Natural killer cell treated with Interleukin-12 subunit alpha and Interleukin-12 subunit beta and Interleukin-15 and Interleukin-18, amount 100 ng/mL, for 72 hours (primary cell): ENCODE data around the gene MTFMT. TPM values are rescaled to one million over a fixed set of nuclear protein-coding genes. Genes with fewer than 3 reads are reported as not detected.
"Not testable (repeated sequence)": the region's sequence is repeated elsewhere in the genome, so short reads cannot be mapped to it uniquely, and the experiment has no call there.

Experiments used
- ATAC-seq, 2 donors: fragments of 150-1000 bp; cut with Tn5 transposase in 1 of 2; sonication (Bioruptor Pico), chemical (Tn5 transposase) in 1 of 2; 2 replicates each; pipeline ENCODE4 v1.10.0; 2021
- DNase-seq: peaks from one replicate; pipeline ENCODE4 v3.0.0; 2022; ENCODE audit warnings: low spot score
- H3K27ac Mint-ChIP-seq, 2 donors: 1 replicate in 1 of 2; 2 replicates in 1 of 2; pipeline ENCODE4 v1.8.0; 2022; ENCODE audit warnings: mixed read lengths in 2 of 2, mild to moderate bottlenecking in 1 of 2, moderate library complexity in 1 of 2
- H3K27me3 Mint-ChIP-seq, 2 donors: 1 replicate in 1 of 2; 2 replicates in 1 of 2; pipeline ENCODE4 v1.8.0; 2022; ENCODE audit warnings: mixed read lengths in 2 of 2
- H3K36me3 Mint-ChIP-seq: one replicate; pipeline ENCODE4 v1.8.0; 2022; ENCODE audit warnings: mixed read lengths
- H3K4me1 Mint-ChIP-seq, 2 donors: 1 replicate in 1 of 2; 2 replicates in 1 of 2; pipeline ENCODE4 v1.8.0; 2022; ENCODE audit warnings: low read depth in 2 of 2, mixed read lengths in 2 of 2, mild to moderate bottlenecking in 1 of 2
- H3K4me3 Mint-ChIP-seq: one replicate; pipeline ENCODE4 v1.8.0; 2022; ENCODE audit warnings: mixed read lengths
- H3K9me3 Mint-ChIP-seq: 2 replicates; pipeline ENCODE4 v1.8.0; 2022; ENCODE audit warnings: mixed read lengths
- total RNA-seq, 2 donors: library from RNA; stranded (reverse); gene quantifications; one replicate each; pipeline ENCODE4 v1.2.3, GENCODE V29; 2022

The MTFMT gene
- total RNA-seq, 2 donors from 2014 or later = 17.8 to 18.5 TPM

GRCh38 chr15:65038836-65039235 is 9.4 kb upstream of the MTFMT start:
- H3K4me1 Mint-ChIP-seq = no peaks in the 10 kb centered on the region
- H3K4me3 Mint-ChIP-seq = no peak overlapping the region
- no peaks in the 10 kb centered on the region for H3K36me3 Mint-ChIP-seq
- no peaks in the 10 kb centered on the region for H3K27me3 Mint-ChIP-seq
- no peaks in the 10 kb centered on the region for H3K9me3 Mint-ChIP-seq
- no peak overlapping the region for H3K27ac Mint-ChIP-seq
- ATAC-seq (no peak), DNase-seq (no peak)

GRCh38 chr15:65038428-65038827 is 9.0 kb upstream of the MTFMT start:
- H3K4me3 Mint-ChIP-seq = no peak overlapping the region
- no peak for ATAC-seq
- H3K36me3 Mint-ChIP-seq = no peaks in the 10 kb centered on the region
- no peaks in the 10 kb centered on the region for H3K9me3 Mint-ChIP-seq
- H3K27ac Mint-ChIP-seq = no peak overlapping the region
- peaks cover 0 to 3% of the 10 kb centered on the region in 2 donors for H3K4me1 Mint-ChIP-seq
- no peak for DNase-seq
- H3K27me3 Mint-ChIP-seq = no peaks in the 10 kb centered on the region

GRCh38 chr15:65037309-65037708 is 7.9 kb upstream of the MTFMT start:
- no peaks in the 10 kb centered on the region for H3K9me3 Mint-ChIP-seq
- H3K27ac Mint-ChIP-seq = no peak overlapping the region
- no peak for DNase-seq

GRCh38 chr15:65034719-65035118 is 5.3 kb upstream of the MTFMT start:
- no peak overlapping the region for H3K4me3 Mint-ChIP-seq
- DNase-seq (no peak), ATAC-seq (no peak)
- H3K27me3 Mint-ChIP-seq = peaks cover 0 to 11% of the 10 kb centered on the region in 2 donors
- no peaks in the 10 kb centered on the region for H3K9me3 Mint-ChIP-seq
- H3K4me1 Mint-ChIP-seq = peaks cover 4 to 7% of the 10 kb centered on the region in 2 donors
- H3K36me3 Mint-ChIP-seq = no peaks in the 10 kb centered on the region
- no peak overlapping the region for H3K27ac Mint-ChIP-seq

More at GRCh38 chr15:65037309-65037708, 7.9 kb upstream of the MTFMT start:
- Mint-ChIP-seq H3K36me3 (no peaks in the 10 kb centered on the region), H3K4me1 (peaks cover 4 to 7% of the 10 kb centered on the region in 2 donors), H3K4me3 (no peak overlapping the region), H3K27me3 (peaks cover 0 to 3% of the 10 kb centered on the region in 2 donors)
- no peak for ATAC-seq

GRCh38 chr15:65033659-65034269 is 4.3 kb upstream of the MTFMT start:
- H3K4me1 Mint-ChIP-seq = peaks cover 4 to 7% of the 10 kb centered on the region in 2 donors
- H3K4me3 Mint-ChIP-seq = no peak overlapping the region
- H3K9me3 Mint-ChIP-seq = no peaks in the 10 kb centered on the region
- no peaks in the 10 kb centered on the region for H3K36me3 Mint-ChIP-seq
- H3K27ac Mint-ChIP-seq = no peak overlapping the region
- DNase-seq (no peak), ATAC-seq (no peak)
- H3K27me3 Mint-ChIP-seq = peaks cover 0 to 11% of the 10 kb centered on the region in 2 donors

GRCh38 chr15:65032801-65033537 is 3.5 kb upstream of the MTFMT start:
- H3K4me1 Mint-ChIP-seq = peaks cover 10 to 14% of the 10 kb centered on the region in 2 donors
- no peaks in the 10 kb centered on the region for H3K36me3 Mint-ChIP-seq
- peak; percentile 39 to 46 for ATAC-seq
- H3K9me3 Mint-ChIP-seq = no peaks in the 10 kb centered on the region
- no peak overlapping the region for H3K4me3 Mint-ChIP-seq
- peaks cover 0 to 11% of the 10 kb centered on the region in 2 donors for H3K27me3 Mint-ChIP-seq
- H3K27ac Mint-ChIP-seq = no peak overlapping the region
- DNase-seq = no peak

GRCh38 chr15:65029736-65030208 is 333 bp upstream of the MTFMT start:
- ATAC-seq = no peak
- peaks cover 6% of the 10 kb centered on the region for H3K36me3 Mint-ChIP-seq
- no peaks in the 10 kb centered on the region for H3K9me3 Mint-ChIP-seq
- no peak for DNase-seq
- no peak overlapping the region for H3K27ac Mint-ChIP-seq
- H3K4me3 Mint-ChIP-seq = peak overlapping the region; percentile 30
- peaks cover 0 to 11% of the 10 kb centered on the region in 2 donors for H3K27me3 Mint-ChIP-seq
- peaks cover 10 to 18% of the 10 kb centered on the region in 2 donors for H3K4me1 Mint-ChIP-seq

GRCh38 chr15:65028338-65028737 is 1.1 kb downstream of the MTFMT start:
- H3K27ac Mint-ChIP-seq = peak overlapping the region; percentile 68 to 81
- H3K4me3 Mint-ChIP-seq = peak overlapping the region; percentile 96
- peaks cover 12 to 15% of the 10 kb centered on the region in 2 donors for H3K4me1 Mint-ChIP-seq

GRCh38 chr15:65027593-65027992 is 1.8 kb downstream of the MTFMT start:
- H3K36me3 Mint-ChIP-seq = peaks cover 11% of the 10 kb centered on the region
- H3K4me3 Mint-ChIP-seq = peak overlapping the region; percentile 96
- H3K27me3 Mint-ChIP-seq = peaks cover 0 to 7% of the 10 kb centered on the region in 2 donors
- DNase-seq = no peak
- no peak for ATAC-seq
- H3K4me1 Mint-ChIP-seq = peaks cover 9 to 12% of the 10 kb centered on the region in 2 donors
- H3K9me3 Mint-ChIP-seq = no peaks in the 10 kb centered on the region
- peak overlapping the region; percentile 68 to 81 for H3K27ac Mint-ChIP-seq

More at GRCh38 chr15:65028338-65028737, 1.1 kb downstream of the MTFMT start:
- Mint-ChIP-seq H3K9me3 (no peaks in the 10 kb centered on the region), H3K27me3 (peaks cover 0 to 10% of the 10 kb centered on the region in 2 donors), H3K36me3 (peaks cover 11% of the 10 kb centered on the region)
- ATAC-seq (no peak), DNase-seq (no peak)

- Mint-ChIP-seq H3K27ac (no peak overlapping the region), H3K36me3 (peaks cover 11% of the 10 kb centered on the region), H3K4me3 (no peak overlapping the region), H3K9me3 (no peaks in the 10 kb centered on the region), H3K27me3 (peaks cover 0 to 3% of the 10 kb centered on the region in 2 donors), H3K4me1 (peaks cover 9 to 12% of the 10 kb centered on the region in 2 donors)
- ATAC-seq = no peak
- DNase-seq = no peak
These were observed 2.7 kb downstream of the MTFMT start for GRCh38 chr15:65026756-65027155.

- Mint-ChIP-seq H3K27ac (no peak overlapping the region), H3K4me1 (peaks cover 0 to 3% of the 10 kb centered on the region in 2 donors), H3K36me3 (peaks cover 35% of the 10 kb centered on the region), H3K4me3 (no peak overlapping the region), H3K9me3 (no peaks in the 10 kb centered on the region), H3K27me3 (no peaks in the 10 kb centered on the region)
- DNase-seq (no peak), ATAC-seq (no peak)
These were observed 8.0 kb downstream of the MTFMT start for GRCh38 chr15:65021488-65021887.

GRCh38 chr15:65020419-65020818 is 9.0 kb downstream of the MTFMT start:
- no peaks in the 10 kb centered on the region for H3K9me3 Mint-ChIP-seq
- H3K36me3 Mint-ChIP-seq = peaks cover 39% of the 10 kb centered on the region

GRCh38 chr15:65011198-65011597 is 18.2 kb downstream of the MTFMT start:
- H3K4me3 Mint-ChIP-seq, H3K9me3 Mint-ChIP-seq, H3K27me3 Mint-ChIP-seq, H3K27ac Mint-ChIP-seq, DNase-seq, ATAC-seq, H3K4me1 Mint-ChIP-seq: not testable (repeated sequence)
- H3K36me3 Mint-ChIP-seq = peaks cover 29% of the 10 kb centered on the region

More at GRCh38 chr15:65020419-65020818, 9.0 kb downstream of the MTFMT start:
- no peak overlapping the region for H3K27ac Mint-ChIP-seq
- H3K4me3 Mint-ChIP-seq = no peak overlapping the region
- DNase-seq (no peak), ATAC-seq (no peak)
- peaks cover 0 to 3% of the 10 kb centered on the region in 2 donors for H3K4me1 Mint-ChIP-seq
- H3K27me3 Mint-ChIP-seq = no peaks in the 10 kb centered on the region

GRCh38 chr15:65008983-65009382 is 20.5 kb downstream of the MTFMT start:
- Mint-ChIP-seq H3K27me3 (no peaks in the 10 kb centered on the region), H3K4me3 (no peak overlapping the region), H3K9me3 (peaks cover 3% of the 10 kb centered on the region), H3K4me1 (no peaks in the 10 kb centered on the region), H3K36me3 (peaks cover 15% of the 10 kb centered on the region), H3K27ac (no peak overlapping the region)
- DNase-seq (no peak), ATAC-seq (no peak)
